ENCODE data around the gene FAM234B. TPM values are rescaled to one million over a fixed set of nuclear protein-coding genes. Genes with fewer than 3 reads are reported as not detected.

FAM234B gene
- polyA plus RNA-seq, 1 donor (not counting 4 experiments of a cell fraction or from before 2014, with no cell fraction given): 4.5 TPM

- H3K4me2 ChIP-seq (ENCODE audit: control insufficient read depth, extremely low read depth, insufficient read depth, low read depth, low read length): no peak overlapping the region
- FAIRE-seq (no peak), DNase-seq (ENCODE audit: low read depth, low spot score) (no peak)
- TF ChIP-seq EZH2 (IDR thresholded peaks at IDR 0.05; ENCODE audit: low read length) (no peak), CTCF (optimal IDR thresholded peaks at IDR 0.05 in 1 of 3, IDR thresholded peaks at IDR 0.05 in 1 of 3, conservative IDR thresholded peaks at IDR 0.05 in 1 of 3; ENCODE audit: extremely low read depth in 1 of 3, insufficient read depth in 2 of 3, low read length in 3 of 3) (no peak)
- dilution Hi-C loops (cut with MboI; ENCODE audit: extremely low pct_ligation_motif_present, low sequenced_read_pairs): no loop called here
- no peak overlapping the region for H3K9ac ChIP-seq (ENCODE audit: control insufficient read depth, extremely low read depth, insufficient read depth, low read length)
- no peak overlapping the region for H3K27ac ChIP-seq (ENCODE audit: control insufficient read depth, insufficient read depth, low read length)
- H3K79me2 ChIP-seq (ENCODE audit: control insufficient read depth, insufficient read depth, low read length): no peaks in the 10 kb centered on the region
- H3K36me3 ChIP-seq (ENCODE audit: control insufficient read depth in 2 of 2, extremely low read depth in 1 of 2, insufficient read depth in 2 of 2, low read length in 2 of 2): no peaks in the 10 kb centered on the region
- H3K9me3 ChIP-seq (ENCODE audit: control insufficient read depth, low read depth, low read length): no peaks in the 10 kb centered on the region
- no peaks in the 10 kb centered on the region for H4K20me1 ChIP-seq (ENCODE audit: control insufficient read depth, extremely low read depth, insufficient read depth, low read length)
- no peaks in the 10 kb centered on the region for H3K9me1 ChIP-seq (ENCODE audit: control insufficient read depth, extremely low read depth, insufficient read depth, low read length)
- no peak overlapping the region for H2AFZ ChIP-seq (ENCODE audit: control insufficient read depth, low read length)
- no peak overlapping the region for H3K4me3 ChIP-seq (ENCODE audit: control insufficient read depth in 2 of 3, extremely low read depth in 1 of 3, insufficient read depth in 2 of 3, low read depth in 1 of 3, low read length in 3 of 3)
- no peaks in the 10 kb centered on the region for H3K27me3 ChIP-seq (ENCODE audit: control insufficient read depth, extremely low read depth, insufficient read depth, low read length)
- peaks cover 26% of the 10 kb centered on the region for H3K4me1 ChIP-seq (ENCODE audit: control insufficient read depth, extremely low read depth, insufficient read depth, low read length)
Observed at GRCh38 chr12:13128291-13128965, 84.2 kb downstream of the FAM234B start.

GRCh38 chr12:13130981-13131380 is 86.8 kb downstream of the FAM234B start:
- no peaks in the 10 kb centered on the region for H3K9me1 ChIP-seq (ENCODE audit: control insufficient read depth, extremely low read depth, insufficient read depth, low read length)
- H3K79me2 ChIP-seq (ENCODE audit: control insufficient read depth, insufficient read depth, low read length): no peaks in the 10 kb centered on the region
- H3K36me3 ChIP-seq (ENCODE audit: control insufficient read depth in 2 of 2, extremely low read depth in 1 of 2, insufficient read depth in 2 of 2, low read length in 2 of 2): no peaks in the 10 kb centered on the region
- peak overlapping the region; percentile 22 for H3K4me2 ChIP-seq (ENCODE audit: control insufficient read depth, extremely low read depth, insufficient read depth, low read depth, low read length)
- H3K9ac ChIP-seq (ENCODE audit: control insufficient read depth, extremely low read depth, insufficient read depth, low read length): no peak overlapping the region
- H3K4me3 ChIP-seq (ENCODE audit: control insufficient read depth in 2 of 3, extremely low read depth in 1 of 3, insufficient read depth in 2 of 3, low read depth in 1 of 3, low read length in 3 of 3): no peak overlapping the region
- no peak overlapping the region for H3K27ac ChIP-seq (ENCODE audit: control insufficient read depth, insufficient read depth, low read length)
- no peaks in the 10 kb centered on the region for H3K9me3 ChIP-seq (ENCODE audit: control insufficient read depth, low read depth, low read length)
- no peaks in the 10 kb centered on the region for H3K27me3 ChIP-seq (ENCODE audit: control insufficient read depth, extremely low read depth, insufficient read depth, low read length)
- FAIRE-seq (no peak), DNase-seq (ENCODE audit: low read depth, low spot score) (no peak)
- TF ChIP-seq CTCF (optimal IDR thresholded peaks at IDR 0.05 in 1 of 3, IDR thresholded peaks at IDR 0.05 in 1 of 3, conservative IDR thresholded peaks at IDR 0.05 in 1 of 3; ENCODE audit: extremely low read depth in 1 of 3, insufficient read depth in 2 of 3, low read length in 3 of 3) (no peak), EZH2 (IDR thresholded peaks at IDR 0.05; ENCODE audit: low read length) (no peak)
- peaks cover 26% of the 10 kb centered on the region for H3K4me1 ChIP-seq (ENCODE audit: control insufficient read depth, extremely low read depth, insufficient read depth, low read length)
- H2AFZ ChIP-seq (ENCODE audit: control insufficient read depth, low read length): peak overlapping the region; percentile 62
- H4K20me1 ChIP-seq (ENCODE audit: control insufficient read depth, extremely low read depth, insufficient read depth, low read length): no peaks in the 10 kb centered on the region
- dilution Hi-C loops (cut with MboI; ENCODE audit: extremely low pct_ligation_motif_present, low sequenced_read_pairs): no loop called here

Other genes with a start within 250 kb of the FAM234B start
- gene DDX47, start 231.0 kb upstream of the FAM234B start, polyA plus RNA-seq: 52.9 to 92.6 TPM (median 90.2 TPM) in 3 replicates
- 25.5 to 73.6 TPM (median 28.8 TPM) in 3 replicates for gene GPRC5A, start 152.8 kb upstream of the FAM234B start, polyA plus RNA-seq
- 0.08 to 0.32 TPM (median 0.19 TPM) in 3 replicates for gene GPRC5D, start 92.2 kb upstream of the FAM234B start, polyA plus RNA-seq
- gene HEBP1, start 44.1 kb upstream of the FAM234B start, polyA plus RNA-seq: 21.5 to 36.9 TPM (median 24.8 TPM) in 3 replicates
- 0.05 TPM in 1 of 3 replicates, not detected in the others for gene GSG1, start 59.3 kb downstream of the FAM234B start, polyA plus RNA-seq
- gene EMP1, start 152.3 kb downstream of the FAM234B start, polyA plus RNA-seq: 356 to 610 TPM (median 583 TPM) in 3 replicates